Body of pancreas (tissue), 4 donors: ENCODE data around the gene WWC2. TPM values are rescaled to one million over a fixed set of nuclear protein-coding genes. Genes with fewer than 3 reads are reported as not detected.

Experiments used
- ATAC-seq: fragments of 150-250 bp; one replicate; pipeline ENCODE4 v1.9.1; 2016
- DNase-seq, 4 donors: peaks; one replicate each; pipeline ENCODE4 v3.0.0-alpha.2; 2019
- H3K27ac ChIP-seq, 4 donors: fragments of 200-600 bp; sonication (generic); 1 replicate in 3 of 4; 2 replicates in 1 of 4; pipeline versions ENCODE4 v1.5.1 to v1.6.1; 2016 to 2019; ENCODE audit warnings: mild to moderate bottlenecking in 1 of 4, mixed read lengths in 1 of 4, moderate library complexity in 1 of 4
- H3K27me3 ChIP-seq, 2 donors: fragments of 200-600 bp; sonication (generic); one replicate each; pipeline ENCODE4 v1.6.0; 2016; ENCODE audit warnings: mild to moderate bottlenecking in 1 of 2
- H3K36me3 ChIP-seq, 2 donors: fragments of 200-600 bp; sonication (generic); replicated peaks in 1 of 2; 2 replicates each; pipeline ENCODE4 v1.5.1; 2016; ENCODE audit warnings: low read depth in 2 of 2; ENCODE audit not compliant: insufficient read depth in 1 of 2
- H3K4me1 ChIP-seq: fragments of 200-600 bp; sonication (generic); one replicate; pipeline ENCODE4 v1.6.0; 2016
- H3K4me3 ChIP-seq, 2 donors: fragments of 200-600 bp; sonication (generic); 1 replicate in 1 of 2; 2 replicates in 1 of 2; pipeline ENCODE4 v1.5.1; 2016 to 2019
- H3K9me3 ChIP-seq, 3 donors: fragments of 200-600 bp; sonication (generic); 1 replicate in 2 of 3; 2 replicates in 1 of 3; pipeline ENCODE4 v1.5.1; 2016
- CTCF ChIP-seq, 7 experiments: fragments of 450-650 bp in 4 of 7; fragments of 200-600 bp in 3 of 7; sonication (generic) in 3 of 7; IDR thresholded peaks; one replicate each; pipeline ENCODE4 v1.5.1; 2016 to 2019; ENCODE audit warnings: antibody characterized with exemption in 7 of 7
- POLR2A ChIP-seq, 3 donors: fragments of 450-650 bp; IDR thresholded peaks; one replicate each; pipeline ENCODE4 v1.6.1; 2016; ENCODE audit warnings: antibody characterized with exemption in 3 of 3, mild to moderate bottlenecking in 2 of 3
- WGBS, 2 donors: methylation state at CpG; one replicate each; pipeline ENCODE4 v1.1.5; 2017; 5-methylcytosine and 5-hydroxymethylcytosine counted together
- intact Hi-C: fragments of 100-400 bp; cut with DNase I; formaldehyde crosslinking; loops from one replicate; pipeline ENCODE4 v1.15.1; 2023
- total RNA-seq, 2 donors: library from RNA; depleted of rRNA; stranded (reverse); fragments of >200 nt; gene quantifications; one replicate each; pipeline ENCODE4 v1.1.0, GENCODE V29; 2016

Gene WWC2
- total RNA-seq: 10 to 100 TPM; 24.4 to 30.3 TPM

- H3K9me3 ChIP-seq: no peaks in the 10 kb centered on the region
- peaks cover 24% of the 10 kb centered on the region for H3K4me1 ChIP-seq
- H3K27ac ChIP-seq: peak within 1 kb of the TSS; percentile 88 to 96 (median 92)
- DNase-seq (peak; percentile 89 to 93 (median 90)), ATAC-seq (peak; percentile 88)
- H3K36me3 ChIP-seq: no peaks in the 10 kb centered on the region
- TF ChIP-seq POLR2A (IDR thresholded peaks at IDR 0.05) (peak; percentile 80 to 92 (median 81)), CTCF (IDR thresholded peaks at IDR 0.05) (peak in 3 of 7 experiments; percentile 4 to 44 (median 41))
- intact Hi-C loops: no loop called here
- H3K4me3 ChIP-seq: peak within 1 kb of the TSS; percentile 5 to 70
- no peaks in the 10 kb centered on the region for H3K27me3 ChIP-seq
- 0% methylated on average over 2 to 67 of the region's 102 CpGs for WGBS, 2 donors
Observed at GRCh38 chr4:183098723-183099536, at the start of gene WWC2. TSS of gene WWC2 (plus strand) at chr4:183099257. CDS start at chr4:183099492, 235 bp downstream.

- DNase-seq (no peak), ATAC-seq (no peak)
- intact Hi-C loops: no loop called here
- H3K4me3 ChIP-seq: no peak overlapping the region
- no peaks in the 10 kb centered on the region for H3K9me3 ChIP-seq
- TF ChIP-seq POLR2A (IDR thresholded peaks at IDR 0.05): no peak
- TF ChIP-seq CTCF (IDR thresholded peaks at IDR 0.05): no peak
- no peak overlapping the region for H3K27ac ChIP-seq
- H3K4me1 ChIP-seq: peaks cover 7% of the 10 kb centered on the region
- no peaks in the 10 kb centered on the region for H3K27me3 ChIP-seq
- no peaks in the 10 kb centered on the region for H3K36me3 ChIP-seq
- 58 to 60% methylated on average over 1 of the region's 1 CpG for WGBS, 2 donors
Observed at GRCh38 chr4:183053681-183054080, 45.4 kb upstream of the WWC2 start.

GRCh38 chr4:183057255-183057654 is 41.8 kb upstream of the WWC2 start:
- Histone ChIP-seq H3K27ac (no peak overlapping the region), H3K27me3 (no peaks in the 10 kb centered on the region), H3K4me1 (peaks cover 7% of the 10 kb centered on the region), H3K4me3 (no peak overlapping the region), H3K36me3 (no peaks in the 10 kb centered on the region), H3K9me3 (no peaks in the 10 kb centered on the region)
- intact Hi-C loops: no loop called here
- 31 to 39% methylated on average over 6 of the region's 6 CpGs for WGBS, 2 donors
- ATAC-seq: no peak
- DNase-seq: no peak
- TF ChIP-seq CTCF (IDR thresholded peaks at IDR 0.05) (no peak), POLR2A (IDR thresholded peaks at IDR 0.05) (no peak)

- Histone ChIP-seq H3K27ac (no peak overlapping the region), H3K27me3 (no peaks in the 10 kb centered on the region), H3K4me3 (no peak overlapping the region), H3K4me1 (no peaks in the 10 kb centered on the region), H3K9me3 (no peaks in the 10 kb centered on the region), H3K36me3 (no peaks in the 10 kb centered on the region)
- no peak for ATAC-seq
- whole genome bisulfite sequencing, 2 donors: 86 to 89% methylated on average over 1 of the region's 1 CpG
- no peak for TF ChIP-seq CTCF (IDR thresholded peaks at IDR 0.05)
- TF ChIP-seq POLR2A (IDR thresholded peaks at IDR 0.05): no peak
- no peak for DNase-seq
- intact Hi-C loops: loop anchor here (10.0 kb wide), 1 partner anchor 115 kb away; no protein-coding TSS in a partner anchor
Observed at GRCh38 chr4:183059797-183060196, 39.3 kb upstream of the WWC2 start.
